ENCODE results near the gene CLASP2.

DNA sequence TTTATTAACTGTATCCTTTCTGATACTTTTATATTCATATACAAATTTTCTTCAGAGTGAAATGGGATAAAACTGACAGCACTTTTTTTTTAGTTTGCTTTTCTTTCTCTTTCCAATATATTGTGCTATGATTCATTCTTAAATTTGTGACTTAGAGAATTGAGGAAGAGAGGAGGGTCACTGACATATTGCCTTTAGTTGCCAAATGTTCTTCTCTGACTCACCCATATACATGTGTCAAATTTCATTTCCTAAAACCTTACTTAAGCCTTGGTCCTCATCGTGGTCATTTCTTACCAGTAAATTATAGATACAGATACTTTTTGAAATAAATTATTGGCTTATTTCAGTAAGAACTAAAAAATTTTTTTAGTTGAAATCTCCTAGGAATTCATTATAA is 53.9 kb downstream of the CLASP2 start:
- TF ChIP-seq, protein P1, sequence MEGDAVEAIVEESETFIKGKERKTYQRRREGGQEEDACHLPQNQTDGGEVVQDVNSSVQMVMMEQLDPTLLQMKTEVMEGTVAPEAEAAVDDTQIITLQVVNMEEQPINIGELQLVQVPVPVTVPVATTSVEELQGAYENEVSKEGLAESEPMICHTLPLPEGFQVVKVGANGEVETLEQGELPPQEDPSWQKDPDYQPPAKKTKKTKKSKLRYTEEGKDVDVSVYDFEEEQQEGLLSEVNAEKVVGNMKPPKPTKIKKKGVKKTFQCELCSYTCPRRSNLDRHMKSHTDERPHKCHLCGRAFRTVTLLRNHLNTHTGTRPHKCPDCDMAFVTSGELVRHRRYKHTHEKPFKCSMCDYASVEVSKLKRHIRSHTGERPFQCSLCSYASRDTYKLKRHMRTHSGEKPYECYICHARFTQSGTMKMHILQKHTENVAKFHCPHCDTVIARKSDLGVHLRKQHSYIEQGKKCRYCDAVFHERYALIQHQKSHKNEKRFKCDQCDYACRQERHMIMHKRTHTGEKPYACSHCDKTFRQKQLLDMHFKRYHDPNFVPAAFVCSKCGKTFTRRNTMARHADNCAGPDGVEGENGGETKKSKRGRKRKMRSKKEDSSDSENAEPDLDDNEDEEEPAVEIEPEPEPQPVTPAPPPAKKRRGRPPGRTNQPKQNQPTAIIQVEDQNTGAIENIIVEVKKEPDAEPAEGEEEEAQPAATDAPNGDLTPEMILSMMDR (IDR thresholded peaks at IDR 0.05), result no peak
- TF ChIP-seq POLR2A (IDR thresholded peaks at IDR 0.05), result no peak

Data from body of pancreas (tissue), 4 donors.